GM13977 (cell line): Measurements from ENCODE around the gene UBA3.

ENCODE experiments used
- DNase-seq: peaks from one replicate; pipeline ENCODE4 v3.0.0; 2012; ENCODE audit warnings: low spot score
- CTCF ChIP-seq: IDR thresholded peaks from 2 replicates; pipeline ENCODE4 v1.5.1; 2012; ENCODE audit warnings: mild to moderate bottlenecking, control low read depth; ENCODE audit not compliant: insufficient read depth; ENCODE audit errors: extremely low read depth, missing control alignments
- in situ Hi-C: fragments of 300-500 bp; cut with MboI; formaldehyde crosslinking; loops from one replicate; pipeline ENCODE4 v1.12.0; 2022; ENCODE audit warnings: low sequenced_read_pairs, low pct_unique_long_range_greater_than_20kb, mixed read lengths, inconsistent platforms; ENCODE audit not compliant: unreplicated experiment

UBA3 gene

GRCh38 chr3:69082361-69082760, 2.2 kb upstream of the UBA3 start:
- no peak for DNase-seq
- TF ChIP-seq CTCF: no peak
- in situ Hi-C loops: no loop called here

GRCh38 chr3:69081583-69082262, 1.6 kb upstream of the UBA3 start:
- TF ChIP-seq CTCF: no peak
- no peak for DNase-seq
- in situ Hi-C loops: no loop called here

GRCh38 chr3:69079269-69080159, 651 bp downstream of the UBA3 start:
- in situ Hi-C loops: no loop called here
- TF ChIP-seq CTCF: no peak
- no peak for DNase-seq

- no peak for DNase-seq
- in situ Hi-C loops: no loop called here
- no peak for TF ChIP-seq CTCF
Observed at GRCh38 chr3:69072928-69073327, 7.2 kb downstream of the UBA3 start.

GRCh38 chr3:69066121-69066520, 14.0 kb downstream of the UBA3 start:
- no peak for DNase-seq
- in situ Hi-C loops: no loop called here

More at GRCh38 chr3:69066121-69066520, 14.0 kb downstream of the UBA3 start:
- TF ChIP-seq CTCF: no peak
